Measurements from ENCODE around the gene CCL20.
A peak's percentile ranks its signal among the peaks of the same experiment; 100 is the strongest.
"Not testable (repeated sequence)": the region's sequence is repeated elsewhere in the genome, so short reads cannot be mapped to it uniquely, and the experiment has no call there.

The CCL20 gene, protein sequence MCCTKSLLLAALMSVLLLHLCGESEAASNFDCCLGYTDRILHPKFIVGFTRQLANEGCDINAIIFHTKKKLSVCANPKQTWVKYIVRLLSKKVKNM

DNA sequence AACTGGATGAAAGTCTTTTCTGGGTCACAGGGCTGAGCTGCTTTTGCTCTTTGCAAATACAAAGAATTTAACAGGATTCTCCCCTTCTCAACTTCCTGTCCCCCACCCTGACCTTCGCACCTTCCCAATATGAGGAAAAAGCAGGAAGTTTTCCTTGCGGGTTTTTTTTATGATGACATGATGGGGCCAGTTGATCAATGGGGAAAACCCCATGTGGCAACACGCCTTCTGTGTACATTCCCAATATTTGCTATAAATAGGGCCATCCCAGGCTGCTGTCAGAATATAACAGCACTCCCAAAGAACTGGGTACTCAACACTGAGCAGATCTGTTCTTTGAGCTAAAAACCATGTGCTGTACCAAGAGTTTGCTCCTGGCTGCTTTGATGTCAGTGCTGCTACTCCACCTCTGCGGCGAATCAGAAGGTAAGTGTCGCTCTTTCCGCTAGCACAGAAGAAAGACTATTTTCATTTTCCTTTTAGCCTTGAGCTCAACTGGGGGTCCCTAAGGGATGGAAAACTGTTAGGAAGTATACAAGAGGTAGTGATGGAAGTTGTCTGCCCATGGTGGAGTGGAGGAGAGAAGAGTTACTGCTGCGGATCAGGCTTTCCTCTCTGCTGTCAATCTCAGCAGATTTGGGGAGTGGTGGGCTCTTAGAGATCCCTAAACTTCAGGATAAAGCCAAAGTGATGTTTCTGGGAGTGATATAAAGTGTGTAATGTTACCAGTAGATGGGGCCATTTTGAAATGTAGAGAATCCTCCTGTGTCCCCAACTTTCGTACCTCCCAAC is at the start of gene CCL20:
CCL20 (plus strand) TSS at position 281 of the 792 bp plus-strand sequence; CDS start at position 351, 70 bp downstream.
- DNase-seq (ENCODE audit: low read depth in 2 of 2) = no peak

DNA sequence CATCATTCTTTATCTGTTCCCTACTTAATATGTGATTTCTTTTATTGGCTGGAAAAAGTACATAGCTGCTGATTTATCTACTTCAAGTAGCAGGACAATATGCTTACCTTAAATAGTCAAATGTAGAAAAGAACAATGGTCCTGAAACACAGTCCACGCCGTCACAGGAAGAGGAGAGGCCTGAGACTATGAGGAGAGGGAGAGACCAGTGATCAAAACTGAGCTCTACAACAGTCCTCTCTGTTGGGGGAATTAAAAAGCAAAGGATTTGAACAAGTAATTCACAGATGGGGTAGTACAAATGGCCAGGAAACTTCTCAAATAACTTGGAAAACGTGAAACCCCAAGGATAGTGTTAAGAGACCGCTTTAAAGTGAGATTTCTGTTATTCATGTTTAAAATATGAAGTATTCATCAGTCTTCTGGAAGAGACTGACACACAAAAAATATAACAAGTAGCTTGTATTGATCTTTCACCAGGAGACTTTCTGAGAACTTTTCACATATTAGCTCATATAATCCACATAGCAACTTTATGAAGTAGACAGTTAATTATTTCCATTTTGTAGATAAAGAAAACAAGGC is 47.8 kb upstream of the CCL20 start:
- DNase-seq (ENCODE audit: low read depth in 2 of 2) = no peak

DNA sequence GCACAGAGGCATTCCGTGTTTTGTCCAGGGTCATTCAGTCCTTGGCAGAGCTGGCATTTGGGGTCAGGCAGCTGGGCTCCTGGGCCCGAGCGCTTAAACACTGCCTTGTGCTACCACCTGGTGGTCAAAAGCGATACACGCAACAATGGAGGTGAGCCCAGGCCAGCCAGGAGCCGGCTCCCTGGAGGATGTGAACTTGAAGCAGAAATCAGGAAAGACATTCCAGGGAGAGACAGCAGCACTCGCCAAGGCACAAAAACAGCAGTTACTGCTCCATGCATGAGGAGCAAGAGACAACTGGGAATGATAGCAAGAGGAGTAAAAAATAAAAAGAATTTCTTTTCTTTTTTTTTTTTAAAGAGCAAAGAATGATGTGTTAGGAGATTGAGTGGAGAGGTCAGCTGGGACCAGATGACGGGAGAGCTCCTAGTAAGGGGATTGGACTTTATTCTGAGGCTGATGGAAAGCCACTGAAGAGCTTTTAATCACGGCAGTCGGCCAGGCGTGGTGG is 47.2 kb upstream of the CCL20 start:
- peak; percentile 10 to 17 for DNase-seq (ENCODE audit: low read depth in 2 of 2)

DNA sequence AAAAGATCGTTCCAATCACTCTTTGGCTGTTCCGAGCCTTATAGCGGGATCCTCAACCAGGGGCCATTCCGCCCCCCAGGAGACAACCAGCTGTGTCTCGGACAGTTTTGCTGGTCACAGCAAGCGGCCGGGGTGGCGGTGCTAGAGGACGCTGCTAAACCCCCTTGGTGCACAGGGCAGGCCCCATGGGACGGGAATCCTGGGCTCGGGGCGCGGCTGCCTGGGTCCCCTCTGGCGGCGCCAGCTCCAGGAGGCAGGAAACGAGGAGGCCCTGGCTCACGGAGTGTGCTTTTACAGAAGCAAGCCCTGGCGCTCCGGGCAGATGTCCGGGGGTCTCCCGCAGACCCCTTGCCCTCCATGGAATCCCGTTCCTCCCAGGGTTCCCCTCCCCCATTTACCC is 45.8 kb upstream of the CCL20 start:
- DNase-seq (ENCODE audit: low read depth in 2 of 2) = no peak

DNA sequence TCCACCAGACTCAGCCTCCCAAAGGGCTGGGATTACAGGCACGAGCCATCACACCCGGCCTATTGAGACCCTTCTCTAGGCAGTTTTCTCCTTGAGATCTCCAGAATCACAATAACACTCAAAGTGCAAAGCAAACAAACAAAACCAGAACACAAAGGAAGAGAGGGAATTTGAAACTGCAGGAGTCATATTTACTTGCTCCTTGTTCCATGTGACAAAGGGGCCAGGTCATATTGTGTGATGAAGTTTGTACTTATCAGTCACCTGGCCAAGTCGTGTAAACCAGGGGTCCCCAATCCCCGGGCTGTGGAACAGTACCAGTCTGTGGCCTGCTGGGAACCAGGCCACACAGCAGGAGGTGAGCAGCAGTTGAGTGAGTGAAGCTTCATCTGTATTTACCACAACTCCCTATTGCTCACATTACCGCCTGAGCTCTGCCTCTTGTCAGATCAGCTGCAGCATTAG is 41.4 kb upstream of the CCL20 start:
- DNase-seq (ENCODE audit: low read depth in 2 of 2) = no peak

DNA sequence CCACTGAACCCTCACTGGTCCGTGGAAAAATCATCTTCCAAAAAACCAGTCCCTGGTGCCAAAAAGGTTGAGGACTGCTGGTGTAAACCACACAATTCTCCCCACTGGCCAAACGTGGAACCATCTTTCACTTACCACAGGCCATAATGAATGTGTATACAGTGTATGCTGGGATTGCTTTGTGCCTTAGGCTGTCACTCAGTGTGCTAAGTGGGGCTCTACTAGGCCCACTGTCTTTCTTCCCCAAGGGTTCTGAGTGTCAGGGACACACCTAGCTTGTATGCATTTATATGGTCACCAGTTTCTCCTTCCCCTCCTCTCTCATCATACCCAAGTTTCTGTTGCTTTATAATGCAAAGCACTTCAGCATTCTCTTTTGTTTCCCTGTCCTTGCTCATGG is 40.7 kb upstream of the CCL20 start:
- DNase-seq (ENCODE audit: low read depth in 2 of 2) = no peak

DNA sequence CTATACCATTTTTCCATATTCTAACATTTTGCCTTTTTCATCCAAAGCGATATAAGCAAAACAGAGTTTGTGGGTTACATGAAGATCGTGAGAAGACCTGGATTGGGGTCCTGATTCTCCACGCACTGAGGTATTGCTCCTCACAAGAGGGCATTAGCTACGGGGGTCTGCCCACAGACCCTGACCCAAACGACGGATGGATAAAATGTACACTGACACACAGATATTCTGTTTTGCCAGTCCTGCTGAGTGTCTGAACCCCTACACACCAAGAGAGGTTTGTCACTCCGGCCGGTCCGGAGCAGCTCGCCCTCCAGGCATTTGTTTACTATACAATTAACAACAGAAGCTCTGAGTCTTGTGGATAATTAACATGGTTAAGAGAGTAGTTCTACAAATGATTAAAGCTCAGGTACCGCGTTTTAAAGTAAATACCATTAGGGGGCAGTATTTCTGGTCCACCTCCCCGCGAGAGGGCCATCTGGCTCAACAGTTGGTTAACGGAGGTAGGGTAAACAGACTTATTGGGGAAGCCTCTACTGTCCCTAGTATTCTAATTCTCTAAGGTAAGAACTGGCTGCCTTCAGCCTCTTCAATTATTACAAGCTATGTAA is 39.5 kb upstream of the CCL20 start:
- no peak for DNase-seq (ENCODE audit: low read depth in 2 of 2)

DNA sequence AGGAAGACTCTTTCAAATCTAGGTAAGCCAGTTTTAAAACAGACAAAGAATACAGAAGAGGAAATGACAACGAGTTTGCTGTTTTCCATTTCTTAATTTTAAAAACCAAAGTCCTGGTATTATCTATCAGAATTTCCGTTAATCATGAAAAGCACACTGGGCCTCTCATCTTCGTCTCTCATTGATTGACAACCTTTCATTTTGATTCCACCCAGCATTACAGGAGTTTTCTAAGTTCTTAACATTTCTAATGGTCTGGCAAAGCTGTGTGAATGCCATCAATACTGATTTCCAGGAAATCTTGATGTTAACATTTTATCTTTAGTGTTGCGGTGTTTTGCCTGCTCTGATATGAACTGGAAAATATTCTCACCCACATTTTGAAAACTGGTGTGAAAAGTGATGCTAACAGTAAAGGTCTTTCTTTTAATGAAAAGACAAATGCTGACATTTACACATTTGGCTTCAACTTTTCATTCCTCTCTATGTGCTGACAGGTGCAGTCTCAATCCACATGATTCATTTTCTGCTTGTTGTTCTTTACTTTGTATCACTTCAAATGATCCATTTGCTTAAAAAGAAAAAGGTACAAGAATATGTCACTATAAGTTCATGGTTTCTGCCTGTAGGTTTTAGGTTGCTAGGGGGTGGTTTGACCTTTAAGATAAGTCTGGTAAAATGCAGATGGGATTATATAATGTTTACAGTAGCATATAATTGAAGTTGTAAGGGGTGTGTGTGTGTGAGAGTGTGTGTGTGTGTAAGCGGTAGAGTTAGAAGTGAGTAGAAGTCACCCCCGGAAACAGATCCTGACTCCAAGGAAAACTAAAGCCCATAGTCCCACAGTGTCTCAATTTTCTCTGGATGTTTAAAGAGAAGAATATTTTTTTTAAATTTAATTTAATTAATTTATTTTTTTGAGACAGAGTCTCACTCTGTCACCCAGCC is 38.5 kb upstream of the CCL20 start:
- no peak for DNase-seq (ENCODE audit: low read depth in 2 of 2)

DNA sequence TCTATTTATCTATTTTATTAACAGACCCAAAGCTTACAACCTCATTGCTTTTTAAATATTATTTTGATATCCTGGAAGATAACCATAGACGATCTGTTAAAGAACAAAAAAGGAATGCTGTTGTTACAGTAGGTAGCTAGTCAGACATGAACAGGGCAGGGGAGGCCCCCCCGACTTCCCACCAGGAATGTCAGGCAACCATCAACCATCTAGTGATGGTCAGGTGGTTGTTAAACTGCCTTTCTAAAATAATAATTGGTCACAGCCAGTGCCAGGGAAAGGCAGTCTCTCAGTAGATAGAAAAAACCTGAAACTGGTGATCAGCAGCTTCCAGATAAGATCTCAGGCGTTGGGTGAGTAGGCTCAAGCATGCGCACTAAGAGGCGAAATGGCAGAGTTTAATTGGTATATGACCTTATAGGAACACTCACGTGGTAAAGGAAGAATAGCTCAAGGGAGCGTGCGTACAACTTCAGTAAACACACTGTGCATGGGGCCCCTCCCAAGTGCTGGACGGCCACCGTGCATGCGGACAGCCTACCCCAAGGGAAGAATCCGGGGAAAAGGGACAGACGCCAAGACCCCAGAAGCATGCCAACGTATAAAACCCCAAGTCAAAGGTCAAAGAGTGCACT is 32.5 kb upstream of the CCL20 start:
- no peak for DNase-seq (ENCODE audit: low read depth in 2 of 2)

DNA sequence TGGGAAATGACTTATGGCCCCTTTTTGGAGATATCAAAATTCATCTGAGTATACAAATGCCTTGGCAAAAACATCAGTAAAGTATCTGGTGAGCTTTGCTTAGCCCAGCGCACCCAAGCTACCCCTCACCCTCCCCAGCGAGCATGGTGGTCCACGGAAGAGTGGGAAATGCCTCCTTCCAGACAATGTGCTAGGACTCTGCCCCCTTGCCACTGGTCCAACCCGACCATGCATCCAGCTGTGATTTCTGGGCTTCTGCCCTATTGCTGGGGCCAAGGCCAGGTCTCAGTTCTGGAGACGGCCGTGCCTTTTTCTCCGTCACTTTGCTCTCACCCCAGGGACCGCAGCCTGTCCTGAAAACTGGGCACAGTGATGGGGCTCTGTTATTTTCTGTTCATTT is 31.8 kb upstream of the CCL20 start:
- no peak for DNase-seq (ENCODE audit: low read depth in 2 of 2)

DNA sequence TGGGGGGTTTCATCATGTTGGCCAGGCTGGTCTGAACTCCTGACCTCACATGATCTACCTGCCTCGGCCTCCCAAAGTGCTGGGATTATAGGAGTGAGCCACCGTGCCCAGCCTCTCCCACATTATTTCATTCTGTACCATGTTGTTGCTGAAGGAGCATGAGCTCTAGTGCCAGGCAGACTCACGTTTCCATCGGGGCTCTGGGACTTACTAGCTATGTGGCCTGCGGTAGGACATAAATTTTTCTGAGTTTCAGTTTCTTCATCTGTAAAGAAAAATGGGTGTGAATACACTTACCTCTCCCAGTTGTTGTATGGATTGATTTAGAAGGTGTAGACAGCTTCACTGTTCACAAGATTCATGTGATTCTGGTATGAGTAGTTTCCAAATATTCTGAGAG is 30.8 kb upstream of the CCL20 start:
- no peak for DNase-seq (ENCODE audit: low read depth in 2 of 2)

DNA sequence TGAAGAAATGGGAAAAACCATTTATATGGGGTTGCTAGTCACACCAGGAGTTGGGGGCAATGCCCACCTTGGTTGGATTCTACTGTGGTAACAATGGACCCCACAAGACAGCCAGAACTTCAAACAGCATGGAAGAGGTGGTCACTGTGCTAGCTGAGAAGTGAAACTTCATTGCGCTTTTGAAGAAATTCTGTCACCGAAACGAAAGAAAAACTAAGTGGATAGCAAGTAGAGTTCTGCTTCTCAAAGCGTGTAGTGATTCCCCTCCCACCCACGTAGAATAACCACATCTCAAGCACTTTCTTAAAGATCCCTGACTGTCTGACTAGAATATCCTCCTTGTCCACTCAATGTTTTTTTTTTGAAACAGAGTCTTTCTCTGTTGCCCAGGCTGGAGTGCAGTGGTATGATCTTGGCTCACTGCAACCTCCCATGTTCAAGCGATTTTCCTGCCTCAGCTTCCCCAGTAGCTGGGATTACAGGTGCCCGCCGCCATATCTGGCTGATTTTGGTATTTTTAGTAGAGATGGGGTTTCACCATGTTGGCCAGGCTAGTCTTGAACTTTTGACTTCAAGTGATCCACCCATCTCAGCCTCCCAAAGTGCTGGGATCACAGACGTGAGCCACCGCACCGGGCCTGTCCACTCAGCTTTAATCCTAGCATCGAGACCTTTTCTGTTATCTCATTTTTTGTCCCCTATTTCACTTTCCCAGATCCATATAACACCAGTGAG is 30.1 kb upstream of the CCL20 start:
- DNase-seq (ENCODE audit: low read depth in 2 of 2) = no peak

DNA sequence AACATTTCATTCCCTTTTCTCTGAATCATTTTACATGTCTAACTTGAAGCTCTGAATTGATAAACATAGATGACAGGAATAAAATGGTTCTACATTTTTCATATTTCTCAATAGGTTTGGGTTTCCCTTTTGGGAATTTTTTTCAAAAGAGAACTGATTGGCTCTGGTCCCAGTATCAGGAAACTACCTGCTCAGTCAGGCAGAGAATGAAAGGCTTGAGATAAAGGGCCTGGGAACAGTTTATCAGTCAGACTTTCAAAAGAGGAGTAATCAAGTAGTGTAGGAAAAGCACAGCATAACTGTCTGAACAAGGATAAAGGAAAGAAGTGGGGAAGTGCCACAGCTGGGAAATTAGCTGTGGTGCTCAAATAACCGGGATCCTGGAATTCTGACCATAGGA is 28.3 kb upstream of the CCL20 start:
- no peak for DNase-seq (ENCODE audit: low read depth in 2 of 2)

DNA sequence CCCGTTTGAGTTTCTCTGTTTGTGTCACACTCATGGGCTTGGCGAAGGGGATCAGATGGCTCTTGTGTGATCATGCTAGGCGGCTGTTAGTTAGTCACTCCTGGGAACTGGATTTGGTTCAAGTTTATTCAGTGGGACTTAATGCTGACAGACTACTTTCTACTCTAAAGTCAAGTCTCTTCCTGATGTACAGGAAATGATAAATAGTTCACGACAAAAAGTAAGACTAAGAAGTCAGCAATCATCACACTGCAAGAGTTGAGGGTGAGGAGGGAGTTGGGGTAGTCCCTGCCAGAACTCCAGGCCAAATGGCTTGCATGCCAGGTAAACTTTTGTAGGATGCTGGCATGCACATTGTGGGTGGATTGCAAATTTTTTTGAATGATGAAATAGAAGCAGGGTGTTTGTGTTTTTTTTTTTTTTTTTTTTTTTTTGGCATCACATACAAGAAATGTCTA is 25.1 kb upstream of the CCL20 start:
- DNase-seq (ENCODE audit: low read depth in 2 of 2) = no peak

DNA sequence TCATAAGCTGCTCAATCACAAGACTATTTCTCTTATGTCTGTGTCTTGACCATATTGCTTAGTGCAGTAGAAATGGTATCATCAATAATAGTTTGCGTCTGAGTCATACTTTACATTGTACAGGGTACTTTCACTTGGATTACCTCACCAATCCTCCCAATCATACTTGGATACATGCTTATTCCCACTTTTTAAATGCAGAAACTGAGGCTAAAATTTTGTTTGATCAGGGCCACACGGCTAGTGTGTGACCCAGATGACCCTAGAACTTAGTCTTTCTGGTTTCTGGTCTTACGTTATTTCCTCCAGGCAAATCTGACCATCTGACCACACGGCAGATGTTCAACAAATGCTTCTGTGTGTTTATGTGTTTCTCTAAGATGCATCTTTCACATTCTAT is 23.8 kb upstream of the CCL20 start:
- no peak for DNase-seq (ENCODE audit: low read depth in 2 of 2)

DNA sequence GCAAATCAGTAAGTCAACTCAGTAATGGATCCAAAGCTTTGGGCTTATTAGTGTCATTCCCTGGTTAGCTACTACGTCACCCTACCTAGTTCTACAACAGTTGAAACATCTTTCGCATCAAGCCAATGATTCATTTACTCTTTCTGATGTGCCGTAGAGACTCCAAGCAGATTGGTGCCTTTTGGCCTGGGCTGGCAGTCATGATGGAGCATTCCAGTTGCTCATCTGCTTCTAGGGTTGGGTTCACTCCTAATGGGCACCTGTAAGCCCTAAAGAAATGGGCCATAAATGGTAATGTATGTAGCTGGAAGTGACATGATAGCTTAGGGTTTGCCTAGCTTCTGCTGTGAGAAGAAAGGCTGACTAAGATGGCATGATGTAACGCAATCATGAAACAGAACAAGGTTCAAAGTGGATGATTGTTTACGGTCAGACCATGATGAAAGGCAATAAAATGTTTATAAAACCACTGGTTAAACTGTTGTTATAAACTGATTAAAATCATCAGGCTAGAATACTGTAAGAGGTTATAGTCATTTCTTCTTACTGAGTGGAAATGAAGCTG is 20.4 kb upstream of the CCL20 start:
- DNase-seq (ENCODE audit: low read depth in 2 of 2) = no peak

DNA sequence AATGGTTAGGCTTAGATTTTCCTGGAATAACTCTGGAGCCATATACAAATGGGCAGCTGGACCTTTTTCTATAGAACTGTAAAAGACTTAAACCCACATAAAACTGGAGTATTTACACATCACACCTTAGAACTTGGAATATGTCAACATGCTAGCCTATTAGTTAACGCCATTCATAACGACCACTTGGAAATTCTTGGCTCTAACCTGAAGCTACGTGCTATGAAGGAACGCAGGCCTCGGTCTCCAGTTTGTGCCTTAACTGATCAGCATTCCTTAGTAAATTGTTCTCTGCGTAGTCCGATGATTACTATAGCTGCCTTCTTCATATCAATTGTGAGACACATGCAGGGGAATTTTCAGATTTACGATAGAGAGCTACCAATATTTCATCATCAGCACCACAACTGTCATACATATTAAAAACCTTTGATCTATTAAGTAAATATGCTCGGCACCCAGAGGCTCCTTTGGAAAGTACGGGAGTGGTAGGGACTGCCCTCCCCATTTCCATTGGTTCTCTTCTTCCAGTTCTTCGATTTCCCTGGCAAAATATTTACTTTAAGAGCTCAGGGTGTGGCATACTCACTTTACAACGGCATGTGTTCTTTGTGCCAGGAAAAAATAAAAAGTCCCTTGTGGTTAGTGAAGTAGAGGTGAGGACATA is 17.5 kb upstream of the CCL20 start:
- DNase-seq (ENCODE audit: low read depth in 2 of 2) = no peak

DNA sequence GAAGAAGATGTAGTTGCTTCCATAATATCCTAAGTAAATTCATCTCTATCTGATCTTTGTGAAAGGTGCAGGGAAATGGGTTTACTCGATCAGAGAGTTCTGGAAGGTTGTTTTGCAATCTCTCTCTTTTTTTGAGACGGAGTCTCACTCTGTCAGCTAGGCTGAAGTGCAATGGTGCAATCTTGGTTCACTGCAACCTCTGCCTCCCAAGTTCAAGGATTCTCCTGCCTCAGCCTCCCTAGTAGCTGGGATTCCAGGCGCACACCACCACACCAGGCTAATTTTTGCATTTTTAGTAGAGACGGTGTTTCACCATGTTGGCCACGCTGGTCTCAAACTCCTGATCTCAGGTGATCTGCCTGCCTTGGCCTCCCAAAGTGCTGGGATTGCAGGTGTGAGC is 16.9 kb upstream of the CCL20 start:
- not testable (repeated sequence) for DNase-seq (ENCODE audit: low read depth in 2 of 2)

DNA sequence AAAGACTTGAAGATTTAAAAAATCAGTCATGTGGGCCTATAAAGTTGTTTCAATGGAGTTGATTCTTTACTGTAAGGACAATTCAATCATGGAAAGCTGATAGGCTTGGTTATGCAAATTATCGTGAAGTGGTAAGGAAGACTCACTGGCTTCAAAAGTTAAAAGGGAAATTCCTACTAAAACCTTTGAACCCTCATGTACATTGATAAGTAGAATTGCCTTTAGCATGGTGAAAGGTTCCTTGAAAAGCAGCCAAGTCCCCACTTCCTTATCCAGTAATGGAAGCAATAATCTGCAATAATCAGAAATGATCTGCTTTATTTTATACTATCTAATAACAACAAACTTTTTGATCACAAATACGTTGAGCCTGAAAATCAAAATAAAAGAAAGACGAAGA is 14.4 kb upstream of the CCL20 start:
- DNase-seq (ENCODE audit: low read depth in 2 of 2) = no peak
